HG03521 (cell line): ENCODE results near the gene STEAP1.
A peak's percentile ranks its signal among the peaks of the same experiment; 100 is the strongest.
"Not testable (repeated sequence)": the region's sequence is repeated elsewhere in the genome, so short reads cannot be mapped to it uniquely, and the experiment has no call there.

ENCODE experiments used
- ATAC-seq: cut with Tn5 transposase; IDR thresholded peaks from one replicate; pipeline ENCODE4 v1.9.1; 2021; ENCODE audit warnings: mild to moderate bottlenecking, moderate library complexity; ENCODE audit not compliant: unreplicated experiment

The STEAP1 gene

DNA sequence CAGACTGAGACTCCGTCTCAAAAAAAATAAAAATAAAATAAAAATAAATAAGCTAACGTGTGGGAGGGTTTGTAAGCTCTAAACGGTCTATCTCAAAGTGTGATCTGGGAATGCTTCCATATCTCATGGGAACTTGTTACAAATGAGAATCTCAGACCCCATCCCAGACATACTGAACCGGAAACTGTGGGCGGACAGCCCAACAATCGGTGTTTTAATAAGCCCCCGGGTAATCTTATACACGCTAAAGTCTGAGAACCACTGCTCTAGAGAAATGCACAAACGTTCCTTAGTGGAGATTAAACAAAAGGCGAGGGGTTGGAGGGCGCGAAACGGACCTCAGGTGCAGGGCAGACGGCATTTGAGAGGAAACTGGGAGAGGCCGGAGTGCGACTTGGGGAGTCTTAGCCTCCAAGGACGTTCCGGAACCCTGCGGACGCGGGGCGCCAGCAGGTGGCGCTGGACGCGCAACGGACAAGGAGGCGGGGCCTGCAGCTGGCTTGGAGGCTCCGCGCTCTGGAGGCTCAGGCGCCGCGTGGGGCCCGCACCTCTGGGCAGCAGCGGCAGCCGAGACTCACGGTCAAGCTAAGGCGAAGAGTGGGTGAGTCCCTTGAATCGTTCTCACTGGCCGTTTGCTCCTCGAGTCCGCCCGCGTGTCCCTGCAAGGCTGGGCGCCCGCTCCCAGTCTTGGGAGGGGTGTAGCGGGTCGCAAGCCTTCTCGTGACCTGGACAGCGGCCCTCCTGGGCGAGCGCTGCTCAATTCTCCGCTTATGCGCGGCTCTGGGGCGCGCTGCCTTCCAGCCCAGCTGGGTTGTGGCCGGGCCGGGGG, at the start of gene STEAP1:
Gene STEAP1 (plus strand): TSS at position 527 of the 829 bp plus-strand sequence. CDS start 5,320 bp downstream, outside the sequence.
- ATAC-seq, result peak; percentile 88

DNA sequence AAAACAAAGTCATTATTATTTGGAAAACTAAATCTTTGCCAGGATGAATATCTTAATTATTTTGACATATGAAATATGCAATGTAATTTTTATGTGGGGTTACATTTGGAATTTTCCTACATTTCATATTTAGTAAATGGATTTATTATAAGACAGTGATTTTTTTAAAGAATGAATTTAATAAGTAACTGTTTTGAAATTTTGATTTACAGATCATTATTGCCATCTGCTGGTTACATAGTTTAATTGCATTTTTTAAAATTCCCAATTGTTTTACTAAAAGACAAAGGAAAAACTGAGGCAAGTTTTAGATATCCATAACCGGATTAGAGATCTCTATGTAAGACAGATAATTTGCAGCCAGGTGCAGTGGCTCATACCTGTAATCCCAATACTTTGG, 39.3 kb upstream of the STEAP1 start:
- not testable (repeated sequence) for ATAC-seq

DNA sequence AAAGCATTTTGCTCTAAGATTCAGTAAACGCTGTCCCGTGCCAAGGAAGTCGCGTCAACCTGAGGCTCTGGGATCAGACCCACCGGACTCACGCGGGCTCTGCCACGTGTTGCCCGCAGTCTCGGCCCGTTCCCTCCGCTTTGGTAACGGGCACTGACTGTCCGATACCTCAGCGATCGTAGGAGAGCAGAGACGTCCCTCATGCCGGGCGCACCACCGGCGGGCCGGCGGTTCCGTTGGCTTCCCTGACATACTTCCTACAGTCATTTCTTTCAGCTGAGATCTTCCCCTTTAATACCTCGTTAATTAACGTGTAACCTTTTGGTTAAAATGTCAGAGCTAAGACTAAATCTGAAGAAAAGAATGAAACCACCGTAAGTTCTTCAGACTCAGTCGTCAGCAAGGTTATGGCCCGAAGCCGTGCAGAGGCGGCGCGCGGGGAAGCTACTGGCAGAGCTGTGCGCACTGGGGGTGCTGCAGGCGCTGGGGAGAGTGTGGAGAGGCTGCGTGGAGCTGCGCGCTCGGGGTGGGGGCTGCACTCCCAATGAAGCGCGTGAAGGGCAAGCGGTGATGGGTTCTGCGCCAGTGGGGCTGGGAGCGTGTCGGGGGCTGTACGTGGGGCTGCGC, 35.6 kb upstream of the STEAP1 start:
- not testable (repeated sequence) for ATAC-seq

DNA sequence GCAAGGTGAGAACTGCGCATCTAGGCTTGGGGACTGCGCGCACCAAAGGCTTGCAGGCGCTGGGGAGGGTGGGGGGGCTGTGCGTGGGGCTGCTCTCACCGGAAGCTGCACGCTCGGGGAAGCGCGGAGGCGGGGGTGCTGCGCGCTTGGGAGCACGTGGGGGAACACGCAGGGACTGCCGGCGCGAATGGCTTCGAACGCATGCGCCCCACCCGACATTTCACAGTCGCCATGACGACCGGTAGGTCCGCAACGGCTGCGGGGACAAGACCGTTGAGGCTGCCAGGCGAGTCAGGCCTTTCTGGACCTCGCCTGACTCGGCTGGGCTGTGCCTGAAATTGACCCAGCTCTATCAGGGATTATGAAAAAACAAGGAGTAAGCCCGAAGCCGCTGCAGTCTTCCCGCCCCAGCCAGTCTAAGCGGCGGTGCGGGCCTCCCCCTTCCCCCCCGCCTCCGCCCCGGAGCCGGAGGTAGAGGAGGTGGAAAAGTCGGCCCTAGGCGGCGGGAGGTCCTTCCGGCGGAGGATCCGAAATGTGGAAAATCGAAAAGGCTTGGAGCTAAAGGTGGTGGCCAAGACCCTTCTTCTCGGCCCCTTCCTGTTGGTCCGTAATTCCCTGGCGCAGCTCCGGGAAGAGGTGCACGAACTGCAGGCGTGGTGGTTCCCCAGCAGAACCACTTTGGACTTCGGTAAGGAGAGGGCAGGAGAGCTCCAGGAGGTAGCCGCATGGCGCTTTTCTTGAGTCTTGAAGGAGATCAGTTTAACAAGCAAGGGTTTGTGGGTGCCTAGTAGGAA, 34.9 kb upstream of the STEAP1 start:
- ATAC-seq, result no peak

DNA sequence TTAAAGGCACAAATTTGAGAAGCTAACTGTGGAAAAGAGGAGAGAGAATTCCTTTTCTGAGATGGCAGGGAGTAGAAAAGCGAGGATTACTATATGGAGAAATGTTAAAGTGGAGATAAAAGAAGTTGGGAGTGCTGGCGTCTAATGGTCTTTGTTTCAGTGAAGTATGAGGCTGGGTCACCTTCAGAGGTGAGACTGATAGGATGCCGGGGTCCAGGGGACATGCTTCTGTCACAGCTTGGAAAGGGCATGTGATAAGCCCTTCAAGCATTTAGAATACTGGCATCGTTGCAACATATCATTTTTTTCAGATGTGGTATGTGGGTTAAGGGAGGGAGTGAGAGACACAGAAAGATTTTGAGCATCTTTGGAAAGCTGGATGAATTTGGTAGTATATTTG, 34.1 kb upstream of the STEAP1 start:
- not testable (repeated sequence) for ATAC-seq

DNA sequence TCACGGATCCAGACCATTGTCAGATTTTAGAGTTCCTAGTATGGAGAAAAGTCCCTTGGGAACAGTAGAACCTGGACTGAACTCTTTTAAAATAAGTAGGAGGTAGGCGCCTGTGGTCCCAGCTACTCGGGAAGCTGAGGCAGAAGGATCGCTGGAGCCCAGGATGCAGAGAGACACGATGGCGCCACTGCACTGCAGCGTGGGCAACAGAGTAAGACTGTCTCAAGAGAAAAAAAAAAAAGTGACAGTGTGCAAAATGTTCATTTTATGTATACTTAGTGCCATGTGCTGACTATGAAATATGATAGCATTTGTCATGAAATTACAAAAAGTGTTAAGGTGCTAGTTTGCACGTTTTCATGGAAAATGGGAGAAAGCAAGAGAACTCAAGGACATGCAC, 22.5 kb upstream of the STEAP1 start:
- not testable (repeated sequence) for ATAC-seq

DNA sequence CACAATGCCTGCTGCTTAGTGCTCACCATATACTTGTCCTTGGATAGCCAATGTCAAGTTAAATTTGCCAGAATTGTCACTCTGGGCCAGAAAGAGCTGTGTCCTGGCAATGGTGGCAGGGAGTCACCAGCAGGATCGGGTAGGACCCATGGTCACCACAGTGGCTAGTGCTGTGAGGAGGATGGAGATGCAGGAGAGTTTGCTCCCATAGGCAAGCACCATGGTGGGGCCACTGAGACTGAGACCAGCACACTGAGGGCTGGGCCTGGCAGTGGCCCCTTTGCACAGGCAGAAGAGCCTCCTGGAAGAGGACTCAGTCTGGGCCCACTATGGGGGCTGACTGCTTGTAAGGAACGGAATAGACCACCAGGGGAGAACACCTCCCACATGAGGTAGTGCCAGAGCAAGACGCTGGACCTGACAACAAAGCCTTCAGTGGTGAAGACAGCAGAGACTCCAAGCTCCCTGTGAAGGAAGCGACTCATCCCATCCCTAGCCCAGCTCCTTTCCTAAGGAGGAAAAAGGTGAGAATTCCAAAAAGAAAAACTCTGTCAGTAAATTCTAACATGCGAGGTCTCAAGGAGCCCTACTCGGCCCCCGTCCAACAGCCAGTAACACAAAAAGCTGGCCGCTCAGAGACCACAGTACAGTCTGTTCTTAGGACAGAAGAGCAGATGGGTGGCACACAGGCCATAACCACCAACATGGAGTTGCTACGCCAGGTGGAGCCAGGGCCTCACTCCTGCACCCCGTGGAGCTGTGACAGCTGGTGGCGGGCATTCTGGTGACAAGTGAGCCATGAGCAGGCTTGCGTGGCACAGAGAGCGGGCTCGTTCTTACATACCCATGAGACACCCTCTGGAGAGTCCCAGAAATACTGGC, 6.9 kb upstream of the STEAP1 start:
- not testable (repeated sequence) for ATAC-seq

DNA sequence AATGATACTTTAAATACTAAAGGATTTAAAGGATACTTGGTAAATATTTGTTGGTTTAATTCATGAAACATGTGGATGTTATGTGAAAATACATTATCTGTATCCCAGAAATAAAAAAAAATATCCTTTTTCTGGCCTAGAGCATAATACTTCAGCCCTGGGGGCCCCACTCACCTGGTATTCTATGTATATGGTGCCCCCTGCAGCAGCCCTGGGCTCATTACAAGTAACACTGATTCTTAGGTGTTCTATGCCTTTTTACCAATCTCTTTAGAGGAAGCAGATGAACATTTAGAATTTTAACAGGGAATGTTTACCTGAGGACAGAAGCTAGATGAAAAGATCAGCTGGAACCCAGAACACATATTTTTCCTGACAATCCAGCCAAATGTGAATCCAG, 4.8 kb upstream of the STEAP1 start:
- ATAC-seq, result peak; percentile 34

DNA sequence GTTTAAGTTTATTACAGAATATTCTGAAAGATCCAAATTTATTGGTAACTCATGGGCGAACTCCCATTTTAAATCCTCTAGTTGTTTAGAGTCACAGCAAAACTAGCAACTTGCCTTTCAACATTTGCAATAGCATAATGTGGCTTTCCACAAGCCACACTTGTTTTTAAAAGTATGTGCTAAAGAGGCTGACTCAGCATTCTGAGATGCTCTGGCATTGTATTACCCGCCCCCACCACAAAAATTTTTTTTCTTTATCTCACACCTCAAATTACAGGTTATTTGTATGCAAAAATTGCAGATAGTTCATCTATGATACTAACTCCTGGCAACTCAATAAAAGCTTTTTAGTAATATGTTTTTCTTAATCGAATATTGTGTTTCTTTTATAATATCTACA, 2.4 kb upstream of the STEAP1 start:
- not testable (repeated sequence) for ATAC-seq

DNA sequence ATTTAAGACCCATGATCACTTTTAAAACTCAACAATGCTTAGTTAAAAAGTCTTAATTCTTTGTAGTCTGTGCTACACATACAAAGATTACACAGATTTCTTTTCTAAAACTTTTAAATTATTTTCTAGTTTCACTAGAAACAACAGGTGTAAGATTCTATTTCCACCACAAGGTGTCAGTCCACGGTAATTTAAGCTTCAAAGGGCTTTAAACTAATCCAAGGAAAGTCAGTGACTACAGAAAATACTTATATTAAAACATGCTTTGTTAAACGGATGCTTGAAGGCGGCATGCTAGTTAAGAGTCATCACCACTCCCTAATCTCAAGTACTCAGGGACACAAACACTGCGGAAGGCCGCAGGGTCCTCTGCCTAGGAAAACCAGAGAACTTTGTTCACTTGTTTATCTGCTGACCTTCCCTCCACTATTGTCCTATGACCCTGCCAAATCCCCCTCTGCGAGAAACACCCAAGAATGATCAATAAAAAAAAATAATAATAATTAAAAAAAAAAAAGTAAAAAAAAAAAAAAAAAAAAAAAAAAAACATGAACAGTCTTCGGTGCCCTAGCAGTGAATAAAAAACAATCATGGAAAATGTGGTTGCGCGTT, 1.5 kb upstream of the STEAP1 start:
- ATAC-seq, result not testable (repeated sequence)

DNA sequence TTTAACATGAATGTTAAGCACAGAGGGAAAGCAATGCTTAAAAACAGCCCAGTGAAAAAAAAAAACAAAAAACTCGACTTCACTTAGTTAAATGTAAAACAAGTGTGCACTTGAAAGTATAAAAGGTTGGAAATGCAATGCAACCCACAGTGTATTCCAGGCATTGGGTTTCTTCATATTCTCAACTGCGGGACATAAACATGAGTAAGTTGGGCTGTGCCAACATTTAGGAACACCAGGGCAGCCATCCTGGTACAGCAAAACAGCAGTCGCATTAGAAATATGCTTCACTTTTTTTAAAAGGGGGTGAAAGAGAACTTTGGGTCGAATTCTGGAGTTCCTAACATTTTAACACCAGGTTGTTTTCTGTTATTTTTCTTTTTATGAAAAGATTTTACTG, 937 bp downstream of the STEAP1 start:
- no peak for ATAC-seq

DNA sequence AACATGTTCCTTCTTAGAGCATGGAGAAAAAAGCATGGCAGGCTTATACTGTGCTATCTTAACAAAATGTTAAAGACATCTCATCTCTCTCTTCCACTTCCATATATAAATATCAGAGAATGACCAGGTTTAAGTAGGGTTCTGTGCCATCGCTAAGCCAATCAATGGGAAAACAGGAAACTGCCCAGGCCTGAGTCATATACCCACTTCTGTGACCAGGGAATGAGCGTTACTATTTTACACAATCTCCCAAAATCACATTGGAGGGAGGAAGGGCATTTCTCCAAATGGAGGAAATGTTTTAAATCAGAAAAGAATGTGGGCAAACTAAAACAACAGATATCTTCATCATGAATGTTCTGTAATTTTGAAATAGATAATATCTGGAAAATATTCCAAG, 3.1 kb downstream of the STEAP1 start:
- ATAC-seq, result not testable (repeated sequence)

DNA sequence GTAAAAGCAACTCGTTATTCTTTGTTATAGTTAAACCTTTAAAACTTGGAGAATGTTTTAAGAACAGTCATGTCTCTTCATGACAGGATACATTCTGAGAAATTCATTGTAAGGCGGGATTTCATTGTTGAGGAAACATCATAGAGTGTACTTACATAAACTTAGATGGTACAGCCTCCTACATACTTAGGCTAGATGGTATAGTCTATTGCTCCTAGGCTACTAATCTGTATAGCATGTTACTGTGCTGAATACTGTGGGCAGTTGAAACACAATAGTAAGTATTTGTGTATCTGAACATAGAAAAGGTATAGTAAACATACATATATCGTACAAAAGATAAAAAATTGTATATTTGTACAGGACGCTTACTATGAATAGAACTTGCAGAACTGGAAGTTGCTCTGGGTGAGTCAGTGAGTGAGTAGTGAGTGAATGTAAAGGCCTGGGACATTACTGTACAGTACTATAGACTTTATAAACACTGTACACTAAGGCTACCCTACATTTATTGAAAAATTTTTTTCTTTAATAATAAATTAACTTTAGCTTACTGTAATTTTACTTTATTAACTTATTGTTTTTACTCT, 3.6 kb downstream of the STEAP1 start:
- ATAC-seq, result not testable (repeated sequence)

DNA sequence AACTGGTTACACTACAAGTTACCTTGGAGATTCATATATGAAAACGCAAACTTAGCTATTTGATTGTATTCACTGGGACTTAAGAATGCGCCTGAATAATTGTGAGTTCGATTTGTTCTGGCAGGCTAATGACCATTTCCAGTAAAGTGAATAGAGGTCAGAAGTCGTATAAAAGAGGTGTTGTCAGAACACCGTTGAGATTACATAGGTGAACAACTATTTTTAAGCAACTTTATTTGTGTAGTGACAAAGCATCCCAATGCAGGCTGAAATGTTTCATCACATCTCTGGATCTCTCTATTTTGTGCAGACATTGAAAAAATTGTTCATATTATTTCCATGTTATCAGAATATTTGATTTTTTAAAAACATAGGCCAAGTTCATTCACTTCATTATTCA, 9.3 kb downstream of the STEAP1 start:
- ATAC-seq, result no peak

DNA sequence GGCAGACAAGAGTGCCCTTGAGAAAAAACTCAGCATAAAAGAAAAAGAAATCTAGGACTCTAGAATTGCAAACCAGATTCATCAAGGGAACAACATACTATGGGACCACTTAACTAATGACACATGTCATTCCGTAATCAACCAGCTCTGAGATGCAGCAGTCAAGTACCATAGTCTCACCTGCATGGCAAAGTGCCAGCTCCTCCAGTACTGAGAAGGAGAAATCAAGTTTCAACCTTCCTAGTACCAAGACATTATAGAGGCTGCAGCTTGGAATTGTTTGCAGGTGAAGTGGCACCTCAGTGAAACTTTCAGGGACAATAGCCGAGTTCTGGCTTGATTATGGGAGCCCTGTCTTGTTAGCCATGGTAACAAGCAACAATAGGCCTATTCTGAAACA, 11.5 kb downstream of the STEAP1 start:
- no peak for ATAC-seq

DNA sequence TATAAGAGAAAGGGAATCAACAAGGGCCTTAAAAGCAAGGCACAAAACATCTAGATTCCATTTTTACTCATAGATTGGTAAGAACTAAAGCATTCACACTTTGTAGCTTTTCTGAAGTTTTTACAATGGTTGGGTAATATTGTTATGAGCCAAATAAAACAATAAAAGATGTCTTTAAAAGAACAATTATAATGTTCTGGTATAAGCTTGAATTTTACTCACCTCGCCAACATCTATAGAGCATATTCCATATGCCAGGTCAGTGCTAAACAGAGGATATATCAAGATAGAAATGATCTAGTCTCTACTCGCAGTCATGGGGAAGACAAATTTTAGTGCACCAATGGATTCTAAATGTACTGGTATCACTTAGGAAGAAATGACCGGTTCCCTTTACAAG, 11.9 kb downstream of the STEAP1 start:
- ATAC-seq, result no peak

DNA sequence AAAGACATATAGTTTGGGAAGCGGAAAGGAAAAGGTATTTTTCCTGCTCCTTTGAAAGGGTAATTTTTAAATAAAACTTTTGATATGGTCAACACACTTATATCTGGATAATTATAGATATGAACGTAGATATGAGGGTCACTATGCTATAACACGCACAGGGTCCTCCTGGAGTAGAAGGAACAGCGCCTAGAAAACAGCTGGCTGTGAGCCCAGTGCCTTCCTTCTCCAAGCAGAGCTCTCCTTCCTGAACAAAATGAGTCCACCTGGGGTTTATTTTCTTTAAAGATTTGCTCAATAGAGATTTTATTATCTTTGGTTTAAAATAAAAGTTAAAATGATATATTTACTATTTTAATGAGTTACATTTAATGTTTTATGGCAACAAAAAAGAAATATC, 13.1 kb downstream of the STEAP1 start:
- no peak for ATAC-seq

DNA sequence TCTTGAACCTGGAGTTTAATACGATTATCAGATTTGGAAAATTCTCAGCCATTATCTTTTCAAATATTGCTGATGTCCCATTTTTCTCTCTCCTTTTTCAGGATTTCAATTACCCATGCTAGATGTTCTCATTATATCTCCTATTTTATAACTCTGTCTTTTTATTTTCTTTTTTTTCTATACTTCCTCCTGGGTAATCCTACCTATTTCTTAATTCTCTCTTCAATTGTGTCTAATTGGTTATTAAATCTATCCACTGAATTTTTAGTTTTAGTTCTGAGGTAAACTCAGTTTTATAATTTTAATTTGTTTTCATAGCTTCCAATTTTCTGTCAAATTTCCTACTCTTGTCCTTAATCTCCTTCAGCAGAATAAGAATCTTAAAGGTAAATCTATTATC, 15.6 kb downstream of the STEAP1 start:
- no peak for ATAC-seq

DNA sequence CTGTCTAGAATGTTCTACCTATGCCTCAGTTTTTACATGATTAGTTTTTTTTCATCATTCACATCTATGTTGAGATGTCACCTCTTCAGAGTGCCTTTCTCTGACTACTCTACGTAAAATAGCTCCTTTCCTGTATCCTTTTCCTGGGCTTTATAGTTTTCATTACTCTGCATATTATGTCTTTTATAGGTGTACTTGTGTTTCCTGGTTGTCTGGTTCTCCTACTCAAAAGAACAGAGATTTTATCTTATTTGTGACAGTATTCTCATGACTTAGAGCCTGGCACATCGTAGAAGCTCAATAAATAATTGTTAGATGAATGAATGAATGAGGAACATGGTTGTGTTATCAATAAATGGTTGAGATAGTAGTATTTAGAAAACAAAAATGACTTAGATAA, 17.9 kb downstream of the STEAP1 start:
- ATAC-seq, result no peak

DNA sequence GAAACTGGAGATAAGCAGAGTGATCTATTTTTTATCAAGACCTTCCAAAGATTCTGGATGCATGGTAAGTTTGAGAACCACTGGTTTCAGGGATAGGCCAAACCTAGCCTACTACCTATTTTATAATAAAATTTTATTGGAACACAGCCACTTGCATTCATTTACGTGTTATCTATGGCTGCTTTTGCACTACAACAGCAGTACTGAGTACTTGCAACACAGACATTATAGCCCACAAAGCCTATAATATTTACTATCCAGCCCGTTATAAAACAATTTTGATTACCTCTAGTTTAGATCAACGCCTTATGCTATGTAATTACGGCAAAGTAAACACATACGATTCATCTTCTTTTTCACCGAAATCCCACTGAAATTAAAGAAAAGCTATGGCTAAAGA, 18.4 kb downstream of the STEAP1 start:
- no peak for ATAC-seq
